Endothelial cell of umbilical vein (primary cell): ENCODE measurements around the gene OXCT2. TPM values are rescaled to one million over a fixed set of nuclear protein-coding genes. Genes with fewer than 3 reads are reported as not detected.
A peak's percentile ranks its signal among the peaks of the same experiment; 100 is the strongest.

Experiments
- BruUV-seq: library from RNA; stranded (reverse); fragments of 400-500 nt; replicated peaks from 2 replicates; lab custom pipeline; 2021; lab: Mats Ljungman, UMichigan
- CTCF ChIA-PET: fragments of 300-600, 350-600 bp; sonication (Branson Sonifier 250); formaldehyde crosslinking; loops from one replicate; lab custom pipeline; 2021; ENCODE audit warnings: antibody characterized with exemption, inconsistent platforms; lab: Charles Lee
- POLR2A ChIA-PET: fragments of 300-600, 350-600 bp; sonication (Branson Sonifier 250); formaldehyde crosslinking; loops from one replicate; lab custom pipeline; 2021; ENCODE audit warnings: antibody characterized with exemption, inconsistent platforms; lab: Charles Lee
- DNase-seq: peaks from one replicate; pipeline ENCODE4 v3.0.0-alpha.2; 2011; ENCODE audit warnings: low read depth, low spot score
- FAIRE-seq: peaks from 2 replicates; lab custom pipeline; 2011; peaks lifted over from hg19 to GRCh38; lab: Jason Lieb, UNC
- H2AFZ ChIP-seq: 2 replicates; pipeline ENCODE4 v1.6.0; 2012; ENCODE audit warnings: low read depth, low read length, control low read depth, inconsistent platforms
- H3K27ac ChIP-seq: 2 replicates; pipeline ENCODE4 v1.5.1; 2011; ENCODE audit warnings: low read depth, mild to moderate bottlenecking, control low read depth, low read length, moderate library complexity; ENCODE audit not compliant: insufficient read depth
- H3K27me3 ChIP-seq, 2 experiments: 2 replicates each; pipeline versions ENCODE4 v1.6.0 to v1.6.1; 2011; ENCODE audit warnings: low read length in 2 of 2, mixed read lengths in 1 of 2; ENCODE audit not compliant: control insufficient read depth in 2 of 2, insufficient read depth in 2 of 2
- H3K36me3 ChIP-seq, 2 experiments: 2 replicates in 1 of 2; 3 replicates in 1 of 2; pipeline ENCODE4 v1.5.1; 2011; ENCODE audit warnings: low read length in 2 of 2, mild to moderate bottlenecking in 1 of 2, moderate library complexity in 1 of 2; ENCODE audit not compliant: control insufficient read depth in 2 of 2, insufficient read depth in 2 of 2; ENCODE audit errors: extremely low read depth in 1 of 2
- H3K4me1 ChIP-seq: 3 replicates; pipeline ENCODE4 v1.5.1; 2011; ENCODE audit warnings: mild to moderate bottlenecking, low read length; ENCODE audit not compliant: control insufficient read depth, insufficient read depth; ENCODE audit errors: extremely low read depth
- H3K4me2 ChIP-seq: 2 replicates; pipeline ENCODE4 v1.6.1; 2011; ENCODE audit warnings: low read length, control low read depth, mixed read lengths; ENCODE audit not compliant: insufficient read depth
- H3K4me3 ChIP-seq, 3 experiments: fragments of 200-600 bp in 1 of 3; sonication (generic), shearing (Covaris generic) in 1 of 3; replicated peaks in 1 of 3; 2 replicates each; pipeline ENCODE4 v1.5.1; 2011 to 2016; ENCODE audit warnings: control low read depth in 3 of 3, low read length in 3 of 3, mild to moderate bottlenecking in 2 of 3, inconsistent platforms in 1 of 3, low read depth in 1 of 3, moderate library complexity in 1 of 3; ENCODE audit not compliant: insufficient read depth in 1 of 3
- H3K79me2 ChIP-seq: 2 replicates; pipeline ENCODE4 v1.6.0; 2012; ENCODE audit warnings: low read length, inconsistent platforms; ENCODE audit not compliant: control insufficient read depth, insufficient read depth
- H3K9ac ChIP-seq: replicated peaks from 2 replicates; pipeline ENCODE3; 2011; ENCODE audit warnings: low read length, control low read depth; ENCODE audit not compliant: insufficient read depth; ENCODE audit errors: extremely low read depth
- H3K9me1 ChIP-seq: replicated peaks from 3 replicates; pipeline ENCODE4 v1.6.0; 2011; ENCODE audit warnings: mild to moderate bottlenecking, low read length; ENCODE audit not compliant: control insufficient read depth, insufficient read depth; ENCODE audit errors: extremely low read depth
- H3K9me3 ChIP-seq: replicated peaks from 2 replicates; pipeline ENCODE4 v1.5.1; 2012; ENCODE audit warnings: low read length, inconsistent platforms; ENCODE audit not compliant: control insufficient read depth, insufficient read depth
- H4K20me1 ChIP-seq: replicated peaks from 2 replicates; pipeline ENCODE3; 2011; ENCODE audit warnings: mild to moderate bottlenecking, low read length; ENCODE audit not compliant: control insufficient read depth, insufficient read depth; ENCODE audit errors: extremely low read depth
- CTCF ChIP-seq, 2 donors: IDR thresholded peaks; 1 replicate in 1 of 2; 2 replicates in 1 of 2; pipeline ENCODE4 v1.5.1; 2011; ENCODE audit warnings: low read length in 2 of 2, mild to moderate bottlenecking in 2 of 2, moderate library complexity in 2 of 2, control low read depth in 1 of 2, inconsistent platforms in 1 of 2, low read depth in 1 of 2; ENCODE audit not compliant: insufficient read depth in 1 of 2; ENCODE audit errors: extremely low read depth in 1 of 2
- EZH2 ChIP-seq: IDR thresholded peaks from 2 replicates; pipeline ENCODE4 v1.6.1; 2012; ENCODE audit warnings: borderline replicate concordance, low read depth, mild to moderate bottlenecking, moderate library complexity, low read length, inconsistent platforms; ENCODE audit not compliant: severe bottlenecking
- FOS ChIP-seq: IDR thresholded peaks from 2 replicates; pipeline ENCODE4 v1.6.1; 2011; ENCODE audit warnings: mild to moderate bottlenecking, low read length, moderate library complexity, borderline replicate concordance; ENCODE audit not compliant: insufficient read depth
- GATA2 ChIP-seq: IDR thresholded peaks from 2 replicates; pipeline ENCODE4 v1.7.0; 2011; ENCODE audit warnings: low read depth, mild to moderate bottlenecking, moderate library complexity, mixed read lengths, low read length; ENCODE audit not compliant: insufficient read length, insufficient read depth
- JUN ChIP-seq: IDR thresholded peaks from 2 replicates; pipeline ENCODE4 v1.6.1; 2011; ENCODE audit warnings: borderline replicate concordance, low read depth; ENCODE audit not compliant: insufficient read length, insufficient read depth
- MAX ChIP-seq: IDR thresholded peaks from 2 replicates; pipeline ENCODE4 v1.6.1; 2011; ENCODE audit not compliant: insufficient read depth, insufficient read length
- MYC ChIP-seq: IDR thresholded peaks from one replicate; pipeline ENCODE4 v1.6.1; 2011; ENCODE audit warnings: mild to moderate bottlenecking, low read depth, low read length
- POLR2A ChIP-seq: IDR thresholded peaks from 2 replicates; pipeline ENCODE4 v1.6.1; 2012; ENCODE audit warnings: low read depth, mild to moderate bottlenecking, control low read depth, low read length
- POLR2AphosphoS5 ChIP-seq: IDR thresholded peaks from 2 replicates; pipeline ENCODE4 v1.6.1; 2012; ENCODE audit warnings: low read depth, mild to moderate bottlenecking, control low read depth, low read length, moderate library complexity; ENCODE audit not compliant: insufficient read depth
- dilution Hi-C: fragments of 300-500 bp; cut with MboI; formaldehyde crosslinking; loops from one replicate; pipeline ENCODE4 v1.15.0; 2019; ENCODE audit warnings: low sequenced_read_pairs; ENCODE audit not compliant: extremely low pct_ligation_motif_present
- intact Hi-C: fragments of 100-400 bp; cut with micrococcal nuclease; formaldehyde crosslinking; loops from one replicate; pipeline ENCODE4 v1.10.0; 2022
- polyA plus RNA-seq, 4 experiments: library from polyadenylated mRNA; depleted of rRNA in 3 of 4; stranded (reverse) in 3 of 4; unstranded in 1 of 4; fragments of >200 nt; gene quantifications; 2 replicates each; pipeline versions ENCODE4 v1.2.1 to v1.2.3, GENCODE V29; 2011 to 2012; ENCODE audit warnings: missing spikeins in 1 of 4
- total RNA-seq: library from RNA; stranded (reverse); gene quantifications from 2 replicates; pipeline ENCODE4 v1.2.3, GENCODE V29; 2021

Gene OXCT2
- total and polyA plus RNA-seq, 2 donors (not counting 3 experiments of a cell fraction or from before 2014, with no cell fraction given), result 0.60 to 0.84 TPM

GRCh38 chr1:39738622-39739366 lies 32.4 kb downstream of the OXCT2 start, which contains the start of gene PPIE:
Gene PPIE, plus strand, starts transcription at chr1:39738882. Its CDS starts 19 bp downstream, at chr1:39738901.
- H4K20me1 ChIP-seq, result no peaks in the 10 kb centered on the region
- FAIRE-seq, result peak; percentile 94

GRCh38 chr1:39737546-39738169 lies 33.5 kb downstream of the OXCT2 start:
- intact Hi-C loops, result no loop called here
- Histone ChIP-seq H3K9ac (no peak overlapping the region), H3K9me3 (no peaks in the 10 kb centered on the region), H3K4me3 (no peak overlapping the region), H3K79me2 (peaks cover 5% of the 10 kb centered on the region), H3K36me3 (peaks cover 0 to 5% of the 10 kb centered on the region in 2 experiments), H3K4me2 (no peak overlapping the region), H3K9me1 (no peaks in the 10 kb centered on the region), H3K27me3 (peaks cover 11 to 18% of the 10 kb centered on the region in 2 experiments), H4K20me1 (no peaks in the 10 kb centered on the region), H3K27ac (no peak overlapping the region), H3K4me1 (peaks cover 8% of the 10 kb centered on the region), H2AFZ (no peak overlapping the region)
- BruUV-seq, result no TSS peak
- DNase-seq (no peak), FAIRE-seq (no peak)
- ChIA-PET CTCF (interaction anchor here (1.7 to 2.2 kb wide), 3 partner anchors 18 to 132 kb away, joined by 4 to 12 read pairs (median 12); partner anchors contain the start of gene NT5C1A), POLR2A (no interaction called here)
- TF ChIP-seq POLR2AphosphoS5, result no peak
- no peak for TF ChIP-seq MAX
- TF ChIP-seq FOS, result no peak
- TF ChIP-seq MYC, result no peak
- no peak for TF ChIP-seq EZH2
- TF ChIP-seq JUN, result no peak
- no peak for TF ChIP-seq CTCF (IDR thresholded peaks at IDR 0.05; ENCODE audit: extremely low read depth in 1 of 2, insufficient read depth in 1 of 2, low read depth in 1 of 2, low read length in 2 of 2)
- TF ChIP-seq POLR2A, result no peak
- no peak for TF ChIP-seq GATA2
- dilution Hi-C loops, result no loop called here

More at GRCh38 chr1:39738622-39739366, 32.4 kb downstream of the OXCT2 start, which contains the start of gene PPIE:
- peaks cover 5% of the 10 kb centered on the region for H3K79me2 ChIP-seq
- dilution Hi-C loops (no loop called here), intact Hi-C loops (no loop called here)
- TSS peak; percentile 71 for BruUV-seq
- H2AFZ ChIP-seq, result peak within 1 kb of the TSS; percentile 79
- H3K4me1 ChIP-seq, result peaks cover 8% of the 10 kb centered on the region
- peaks cover 8 to 9% of the 10 kb centered on the region in 2 experiments for H3K36me3 ChIP-seq
- POLR2A ChIA-PET, result interaction anchor here (0.5 to 0.6 kb wide), 3 partner anchors 182 to 835 kb away, joined by 3 to 5 read pairs (median 4); partner anchors contain the start of gene ZMPSTE24
- peak within 1 kb of the TSS; percentile 60 to 88 (median 81) for H3K4me3 ChIP-seq
- peak within 1 kb of the TSS; percentile 77 for H3K4me2 ChIP-seq
- H3K27me3 ChIP-seq, result peaks cover 3 to 9% of the 10 kb centered on the region in 2 experiments
- H3K27ac ChIP-seq, result peak within 1 kb of the TSS; percentile 43
- CTCF ChIA-PET, result interaction anchor here (0.6 to 2.2 kb wide), 9 partner anchors 8 to 133 kb away, joined by 3 to 12 read pairs (median 4); partner anchors contain the start of gene NT5C1A
- H3K9ac ChIP-seq, result peak within 1 kb of the TSS; percentile 73
- no peaks in the 10 kb centered on the region for H3K9me1 ChIP-seq
- no peak for TF ChIP-seq EZH2
- peak; percentile 80 for TF ChIP-seq POLR2AphosphoS5
- TF ChIP-seq POLR2A, result peak; percentile 85
- no peaks in the 10 kb centered on the region for H3K9me3 ChIP-seq
- DNase-seq, result peak; percentile 88
